GM03348 (cell line): ENCODE measurements around the gene LRRC61.
A peak's percentile ranks its signal among the peaks of the same experiment; 100 is the strongest.
"Not testable (repeated sequence)": the region's sequence is repeated elsewhere in the genome, so short reads cannot be mapped to it uniquely, and the experiment has no call there.

Experiments
- DNase-seq: peaks from one replicate; pipeline ENCODE4 v3.0.0; 2012; ENCODE audit warnings: low spot score

The LRRC61 gene, protein sequence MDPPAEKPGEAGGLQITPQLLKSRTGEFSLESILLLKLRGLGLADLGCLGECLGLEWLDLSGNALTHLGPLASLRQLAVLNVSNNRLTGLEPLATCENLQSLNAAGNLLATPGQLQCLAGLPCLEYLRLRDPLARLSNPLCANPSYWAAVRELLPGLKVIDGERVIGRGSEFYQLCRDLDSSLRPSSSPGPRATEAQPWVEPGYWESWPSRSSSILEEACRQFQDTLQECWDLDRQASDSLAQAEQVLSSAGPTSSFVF

DNA sequence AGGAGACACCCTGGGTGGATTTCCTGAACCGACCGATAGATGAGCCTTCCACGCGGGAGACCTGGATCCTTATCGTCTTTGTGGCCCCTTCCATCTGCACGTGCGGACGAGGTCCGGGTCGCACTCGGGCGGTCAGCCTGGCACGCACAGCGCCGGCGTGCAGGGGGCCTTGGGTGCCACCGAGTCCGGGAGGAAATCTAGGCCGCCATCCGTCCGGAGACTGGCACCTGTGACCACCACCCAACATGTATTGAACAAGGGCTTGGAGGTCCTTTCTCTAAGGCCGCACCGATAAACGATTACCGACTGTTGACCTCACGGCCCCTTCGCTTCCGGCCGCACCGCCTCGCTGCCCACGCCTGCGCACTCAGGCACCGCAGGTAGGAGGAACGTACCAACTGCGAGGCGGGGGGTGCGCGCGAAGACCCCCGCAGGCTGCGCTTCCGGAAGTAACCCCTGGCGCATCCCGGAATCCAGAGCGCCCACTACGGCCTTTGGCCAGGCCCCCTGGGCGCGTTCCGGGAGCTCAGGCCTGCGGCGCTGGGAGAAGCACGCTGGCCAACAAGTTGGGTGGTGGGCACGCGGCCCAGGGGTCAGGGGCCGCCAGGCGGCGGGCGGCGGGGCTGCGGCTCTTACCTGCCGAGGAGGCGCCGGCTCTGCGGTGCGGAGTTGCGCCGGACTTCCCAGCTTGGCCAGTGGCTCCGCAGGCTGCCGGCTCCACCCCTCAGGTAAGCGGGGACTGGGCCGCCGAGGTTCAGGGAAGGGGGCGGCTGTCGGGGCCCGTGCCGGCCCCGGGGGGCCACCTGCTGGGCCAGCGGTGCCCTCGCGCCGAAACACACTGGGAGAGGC is at the start of gene LRRC61, which contains the start of gene ACTR3C:
Gene LRRC61 (plus strand): TSS at position 523 of the 849 bp plus-strand sequence. CDS start 13,507 bp downstream, outside the sequence.
Gene ACTR3C (minus strand): TSS at position 713 of the 849 bp plus-strand sequence. CDS start 28,249 bp downstream, outside the sequence.
- peak; percentile 2 for DNase-seq

DNA sequence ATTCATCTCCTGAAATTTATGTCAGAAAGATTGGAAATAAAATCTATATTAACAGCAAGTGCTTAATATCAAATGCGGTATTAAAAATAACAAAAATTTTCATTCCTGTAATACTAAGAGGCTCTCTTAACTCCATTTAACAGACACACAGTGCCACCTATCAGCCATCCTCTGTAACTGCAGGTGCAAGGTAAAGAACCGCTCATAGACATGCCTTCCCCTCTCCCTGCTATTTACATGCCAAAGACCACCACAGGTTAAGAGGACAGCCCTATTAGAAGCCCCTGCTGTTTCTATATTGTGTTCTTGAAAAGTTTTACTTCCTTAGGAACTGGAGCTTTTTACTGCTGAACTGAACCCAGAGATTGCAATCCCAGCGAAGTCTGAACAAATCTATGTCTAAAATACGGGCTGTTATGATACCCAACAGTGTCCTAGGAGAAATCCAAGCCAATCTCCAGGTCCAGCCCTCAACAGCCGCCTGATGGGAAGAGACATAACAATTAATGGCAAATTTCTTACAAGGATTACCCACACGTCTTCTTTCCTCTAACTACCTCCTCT is 46.9 kb upstream of the LRRC61 start:
- peak; percentile 43 for DNase-seq

DNA sequence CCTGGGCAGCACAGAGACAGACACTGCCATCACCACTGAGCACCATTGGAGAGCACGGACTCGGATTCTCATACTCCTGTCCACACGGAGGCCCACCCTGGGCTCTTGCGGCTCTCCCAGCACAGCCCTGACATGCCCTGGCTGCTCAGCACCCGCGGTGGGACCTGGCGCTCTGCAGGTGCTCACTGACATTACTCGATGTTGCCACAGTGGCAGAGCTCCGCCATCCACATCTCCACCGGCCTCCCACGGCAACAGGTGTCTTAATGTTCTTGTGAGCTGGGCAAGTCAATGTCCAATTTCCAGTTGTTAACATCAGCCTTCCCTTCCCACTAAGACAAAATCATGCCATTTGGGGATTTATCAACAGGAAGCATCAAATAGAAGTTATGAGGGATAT is 44.8 kb upstream of the LRRC61 start:
- not testable (repeated sequence) for DNase-seq

DNA sequence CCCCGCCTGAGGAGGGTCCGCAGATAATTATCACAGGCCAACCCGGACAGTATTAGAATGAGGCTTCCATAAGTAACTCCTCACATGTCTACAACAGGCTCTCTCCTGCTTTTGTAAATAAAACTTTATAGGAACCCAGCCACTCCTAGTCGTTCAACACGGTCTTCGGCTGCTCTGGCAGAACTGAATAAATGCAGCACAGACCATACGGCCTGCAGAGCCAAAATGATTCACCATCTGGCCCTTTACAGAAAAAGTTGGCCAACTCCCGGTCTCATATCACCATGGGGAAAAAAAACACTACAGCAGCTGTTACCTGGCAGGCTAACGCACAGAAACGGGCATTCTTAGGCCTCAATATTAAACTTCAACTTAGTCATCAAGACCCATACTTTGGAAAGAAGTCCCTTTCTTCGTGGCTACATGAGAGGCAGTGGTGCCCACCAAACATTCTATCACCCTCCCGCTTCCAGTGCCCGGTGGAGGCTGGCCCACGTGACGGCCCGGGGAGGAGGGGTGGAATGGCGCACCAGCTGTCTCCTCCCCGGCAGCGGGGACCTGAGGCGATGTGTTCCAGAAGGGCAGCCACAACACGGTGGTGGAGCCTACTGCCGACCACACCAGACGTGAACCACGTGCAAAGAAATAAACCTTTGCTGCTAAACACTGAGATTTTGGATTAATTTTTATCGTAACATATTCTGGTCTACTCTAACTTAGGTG is 41.3 kb upstream of the LRRC61 start:
- DNase-seq: not testable (repeated sequence)

DNA sequence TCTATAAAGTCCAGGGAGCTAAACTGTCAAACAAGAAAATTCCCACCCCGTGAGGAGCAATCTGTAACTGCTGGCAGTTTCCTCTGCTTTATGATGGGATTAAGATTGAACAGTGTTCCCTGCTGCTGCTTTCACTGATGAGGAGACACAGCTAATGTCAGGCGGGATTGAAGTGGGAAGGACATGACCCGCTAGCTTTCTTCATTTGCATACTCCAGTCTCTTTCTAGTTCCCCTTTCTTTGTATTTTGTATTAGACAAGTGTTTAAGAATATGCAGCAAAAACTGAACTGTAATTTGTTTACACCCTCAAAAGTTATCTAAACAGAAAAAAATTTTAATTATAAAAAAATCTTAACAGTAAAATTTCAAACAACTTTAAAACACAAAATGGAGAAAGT is 40.0 kb upstream of the LRRC61 start:
- DNase-seq: not testable (repeated sequence)

DNA sequence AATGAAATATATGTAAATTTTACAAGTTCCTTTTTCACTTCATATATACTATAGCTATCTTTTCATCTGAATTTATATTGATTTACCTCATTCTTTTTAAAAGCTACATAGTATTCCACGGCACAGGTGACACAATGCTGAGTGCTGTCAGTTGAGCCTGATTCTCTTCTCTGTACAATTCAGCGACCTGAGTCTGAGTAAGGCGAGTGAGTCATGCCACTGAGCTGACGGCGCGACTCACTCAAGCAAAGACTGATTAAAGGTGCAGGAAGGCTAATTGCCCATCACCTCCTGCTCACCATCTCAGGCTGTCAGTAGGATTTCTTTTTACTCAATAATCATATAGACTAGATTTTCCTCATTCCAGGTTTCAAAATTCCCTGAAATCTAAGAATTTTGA is 39.5 kb upstream of the LRRC61 start:
- DNase-seq: not testable (repeated sequence)

DNA sequence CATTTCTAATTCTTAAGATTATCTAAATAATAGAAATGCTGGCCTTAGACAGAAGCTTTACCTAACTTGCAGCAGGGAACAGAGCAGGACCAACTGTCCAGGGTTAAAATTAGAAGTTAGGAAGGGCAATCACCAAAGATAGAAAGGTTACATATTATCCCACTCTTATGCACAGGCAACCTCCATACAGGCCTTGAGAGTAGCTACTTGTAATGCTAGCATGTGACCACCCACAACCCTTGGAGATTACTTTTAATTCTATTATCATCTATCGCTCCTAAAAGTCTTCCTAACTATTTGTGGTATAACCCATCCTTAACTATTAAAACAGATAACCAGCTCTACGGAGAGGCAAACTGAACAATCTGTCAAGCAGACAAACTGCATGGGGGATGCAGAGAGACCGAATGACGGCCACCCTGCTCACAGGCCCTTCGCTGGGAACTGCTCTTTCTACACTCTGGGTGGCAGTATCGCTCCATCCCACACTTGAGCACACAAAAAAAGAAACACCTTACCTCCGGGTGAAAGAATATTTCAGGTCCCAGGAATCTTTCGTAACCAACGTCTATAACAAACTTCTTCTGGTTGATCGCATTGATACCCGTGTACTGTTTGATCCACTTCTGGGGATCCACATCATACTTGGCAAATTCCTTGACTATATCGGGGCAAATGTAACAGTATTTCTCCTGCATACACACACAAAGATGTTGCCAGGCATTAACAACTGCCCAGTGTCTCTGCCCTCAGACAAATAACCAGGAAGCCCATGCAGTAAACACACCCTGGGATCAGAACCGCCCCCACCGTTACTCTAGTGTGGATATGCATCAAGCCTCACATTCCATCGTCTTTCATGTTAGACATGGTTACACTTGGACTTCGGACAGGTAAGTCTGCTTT is 37.1 kb upstream of the LRRC61 start:
- DNase-seq: not testable (repeated sequence)

DNA sequence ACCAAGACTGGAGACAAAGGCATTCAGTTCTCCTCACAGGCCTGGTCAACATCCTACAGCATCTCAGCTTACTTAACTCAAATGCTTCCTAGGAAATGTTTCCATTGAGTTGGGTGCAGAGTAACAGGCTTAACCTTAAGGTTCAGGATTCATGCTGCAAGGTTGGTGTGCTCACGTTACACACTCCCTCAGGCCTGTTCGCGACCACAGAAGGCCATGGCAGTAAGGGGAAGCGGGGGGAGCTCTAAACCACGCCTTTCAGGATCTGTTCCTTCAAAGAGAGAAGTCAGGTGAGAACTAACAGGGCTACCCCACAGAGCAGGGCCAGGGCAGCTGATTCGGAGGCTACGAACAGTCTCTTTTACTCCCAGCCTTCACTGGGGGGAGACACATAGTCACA is 35.3 kb upstream of the LRRC61 start:
- DNase-seq: not testable (repeated sequence)

DNA sequence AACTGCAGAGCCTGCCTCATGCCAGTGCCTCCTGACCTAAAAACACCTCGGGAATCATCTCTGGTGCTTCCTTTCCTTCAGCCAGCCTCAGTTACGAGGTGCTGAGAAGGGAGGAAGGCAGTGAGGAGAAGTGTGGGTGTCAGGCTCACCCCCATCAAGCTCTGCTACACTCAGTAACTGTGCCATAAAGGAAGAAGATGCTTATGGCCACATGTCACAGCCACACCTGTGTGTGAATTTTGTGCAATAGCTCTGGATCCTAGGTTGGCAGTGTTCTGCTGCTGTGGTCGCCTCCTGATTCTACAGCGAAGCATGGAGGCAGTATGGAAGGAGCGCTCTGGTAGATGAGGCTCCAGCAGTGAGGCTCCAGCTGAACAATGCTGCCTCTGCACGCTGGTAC is 34.3 kb upstream of the LRRC61 start:
- not testable (repeated sequence) for DNase-seq

DNA sequence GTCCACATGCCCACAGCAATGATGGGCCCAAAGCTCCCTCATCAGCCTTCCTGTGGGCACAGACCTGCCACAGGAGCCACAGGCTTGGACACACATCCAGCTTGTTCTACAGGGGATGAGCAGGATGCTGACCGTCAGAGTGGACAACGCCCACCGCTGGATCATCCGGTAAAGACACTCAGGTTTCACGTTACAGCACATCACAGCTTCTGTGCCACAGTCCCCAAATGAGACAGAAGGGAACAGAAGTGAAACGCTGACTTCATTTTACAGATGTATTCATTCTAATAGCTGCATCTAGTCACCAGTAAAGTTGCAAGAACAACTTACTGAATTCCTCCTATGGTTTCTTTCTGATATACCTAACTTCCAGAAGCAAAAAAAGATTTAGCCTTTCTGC is 32.8 kb upstream of the LRRC61 start:
- DNase-seq: not testable (repeated sequence)

DNA sequence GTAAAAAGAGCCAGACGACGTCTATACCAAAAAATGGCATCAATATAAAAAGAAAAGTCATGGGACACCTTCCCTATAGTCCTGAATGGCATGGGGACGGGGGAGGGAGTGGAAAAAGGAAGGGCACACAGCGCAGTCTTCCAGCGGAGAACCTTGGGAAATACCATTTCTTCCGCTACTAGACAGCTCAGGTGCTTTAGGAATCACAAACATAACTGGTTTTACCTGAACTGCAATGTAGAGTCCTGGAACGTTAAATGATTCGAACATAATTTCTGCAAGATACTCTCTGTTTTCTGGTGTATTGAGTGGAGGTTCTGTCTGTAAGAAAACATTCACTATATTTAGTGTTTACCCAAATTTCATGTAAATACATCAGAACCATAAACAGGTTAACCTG is 28.1 kb upstream of the LRRC61 start:
- not testable (repeated sequence) for DNase-seq

DNA sequence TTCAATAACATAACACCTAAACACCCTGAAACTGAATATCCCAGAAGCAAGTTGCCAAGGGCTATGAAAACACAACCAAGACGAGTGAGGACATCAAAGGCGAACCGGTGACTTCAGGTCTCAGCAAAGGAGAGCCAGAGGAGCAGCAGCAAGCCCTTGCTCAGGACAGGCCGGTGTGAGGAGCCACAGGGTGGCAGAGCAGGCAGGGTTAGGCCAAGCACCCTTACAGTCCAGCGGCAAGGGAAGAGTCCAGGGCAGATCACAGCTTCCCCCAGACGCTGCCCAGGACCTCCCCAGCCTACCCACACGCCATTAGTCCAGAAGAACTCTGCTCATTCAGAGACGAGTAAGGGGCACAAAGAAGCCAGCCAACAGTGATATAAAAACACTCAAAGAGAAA is 27.5 kb upstream of the LRRC61 start:
- not testable (repeated sequence) for DNase-seq

DNA sequence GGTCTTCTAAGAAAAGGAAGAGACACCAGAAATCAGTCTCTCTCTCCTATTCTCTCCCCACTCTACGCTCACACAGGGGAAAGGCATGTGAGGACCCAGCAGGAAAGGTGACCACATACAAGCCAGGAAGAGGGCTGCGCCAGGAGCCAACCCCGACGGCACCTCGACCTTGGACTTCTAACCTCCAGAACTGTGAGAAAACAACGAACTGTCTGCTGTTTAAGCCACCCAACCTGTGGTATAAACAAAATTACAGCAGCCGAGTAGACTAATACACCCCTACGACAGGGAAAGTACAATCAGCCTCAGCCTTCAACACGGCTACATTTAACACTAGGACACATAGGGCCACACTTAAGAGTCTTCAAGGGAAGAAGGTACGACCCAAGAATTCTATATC is 26.4 kb upstream of the LRRC61 start:
- DNase-seq: not testable (repeated sequence)

DNA sequence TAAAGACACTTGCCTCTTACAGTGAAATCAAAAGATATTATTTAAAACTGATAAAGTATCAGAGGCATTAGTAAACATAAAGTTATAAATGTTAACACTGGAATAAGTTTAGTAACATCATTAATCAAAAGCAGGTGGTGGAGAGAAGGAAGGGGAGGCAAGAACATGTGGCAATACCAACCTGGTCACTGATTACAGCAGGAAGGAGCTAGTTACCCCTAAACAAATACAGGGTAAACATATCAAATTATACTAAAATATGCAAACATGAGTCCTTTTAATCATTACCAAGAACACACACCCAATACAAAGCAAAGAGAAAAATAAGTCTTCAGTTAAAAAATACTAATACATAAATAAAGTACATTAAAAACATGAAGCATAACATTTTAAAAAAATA is 25.2 kb upstream of the LRRC61 start:
- not testable (repeated sequence) for DNase-seq

DNA sequence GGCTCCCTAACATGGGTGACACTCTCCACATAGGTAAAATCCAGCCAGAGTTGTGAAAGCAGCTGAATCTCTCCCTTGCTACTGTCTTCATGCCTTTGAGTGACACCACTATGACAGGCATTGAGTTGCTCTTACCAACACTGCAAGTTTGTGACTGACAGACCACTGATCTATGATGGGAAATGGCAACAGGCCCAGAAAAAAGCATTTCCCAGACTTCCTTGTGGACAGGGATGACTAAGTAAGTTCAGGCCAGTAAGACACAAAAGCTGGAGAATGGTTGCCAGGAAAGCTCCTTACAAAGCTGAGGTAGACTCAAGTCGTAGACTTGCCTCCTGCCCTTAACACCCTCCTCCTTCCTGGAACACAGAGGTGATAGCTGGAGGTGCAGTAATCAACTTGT is 20.2 kb upstream of the LRRC61 start:
- DNase-seq: not testable (repeated sequence)

DNA sequence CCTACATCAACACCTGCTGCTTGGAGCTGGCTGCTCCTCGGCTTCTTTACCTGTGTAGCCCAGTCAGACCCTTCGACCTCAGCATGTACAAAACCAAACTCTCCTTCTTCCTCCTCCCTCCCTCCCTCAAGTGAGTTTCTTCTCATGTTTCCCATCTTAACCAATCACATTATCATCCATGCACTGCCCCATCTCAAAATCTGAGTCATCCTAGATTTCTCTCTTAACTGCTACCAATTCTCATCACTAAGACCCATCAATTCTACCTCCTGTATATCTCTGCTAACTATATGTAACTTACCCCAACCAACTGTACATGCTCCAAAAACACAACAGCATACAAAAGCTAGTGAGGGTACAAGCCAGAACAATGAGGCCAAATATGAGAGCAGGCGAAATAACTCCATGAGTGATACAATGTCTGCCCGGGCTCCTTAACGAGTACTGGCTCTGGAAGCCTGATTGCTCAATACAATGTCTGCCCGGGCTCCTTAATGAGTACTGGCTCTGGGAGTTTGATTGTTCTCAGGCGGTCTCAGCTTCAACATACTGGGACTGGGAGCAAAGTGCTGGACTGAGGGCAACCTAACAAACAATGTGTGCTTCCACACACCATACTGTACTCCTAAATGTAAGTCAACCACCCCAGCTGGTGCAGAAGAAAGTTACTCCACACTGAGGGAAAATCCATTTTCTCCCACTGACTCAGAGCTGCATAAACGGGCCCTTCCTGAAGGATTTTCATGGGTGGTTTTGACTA is 18.5 kb upstream of the LRRC61 start:
- not testable (repeated sequence) for DNase-seq

DNA sequence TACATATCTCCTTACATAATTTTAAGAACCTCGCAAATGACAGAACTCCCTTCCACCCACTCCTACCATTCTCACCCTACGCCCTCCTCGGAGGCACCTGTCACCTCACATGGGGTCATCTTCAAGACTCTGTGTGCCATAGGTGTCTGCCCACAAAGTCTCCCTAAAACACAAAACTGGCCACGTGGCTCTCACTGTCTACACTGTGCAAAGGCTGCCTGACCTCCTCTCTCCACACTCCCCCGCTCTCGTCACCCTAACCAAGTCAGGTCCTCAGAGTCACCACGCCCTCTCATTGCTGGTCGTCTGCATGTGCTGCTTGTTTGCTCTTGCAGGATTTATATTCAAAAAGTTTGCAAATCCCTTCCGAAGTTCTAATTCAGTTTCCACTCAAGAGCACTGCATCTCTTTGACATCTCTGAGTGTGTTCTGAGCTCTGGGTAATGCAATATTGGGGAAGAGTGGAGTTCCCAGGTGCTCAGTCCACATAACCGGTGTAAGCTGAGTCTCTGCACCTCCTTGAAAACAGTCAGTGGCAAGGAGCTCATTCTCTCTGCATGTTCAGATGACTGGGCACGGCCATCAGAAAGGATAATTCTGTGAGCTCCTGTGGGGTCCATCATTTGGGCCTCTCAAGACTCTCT is 17.8 kb upstream of the LRRC61 start:
- DNase-seq: not testable (repeated sequence)

DNA sequence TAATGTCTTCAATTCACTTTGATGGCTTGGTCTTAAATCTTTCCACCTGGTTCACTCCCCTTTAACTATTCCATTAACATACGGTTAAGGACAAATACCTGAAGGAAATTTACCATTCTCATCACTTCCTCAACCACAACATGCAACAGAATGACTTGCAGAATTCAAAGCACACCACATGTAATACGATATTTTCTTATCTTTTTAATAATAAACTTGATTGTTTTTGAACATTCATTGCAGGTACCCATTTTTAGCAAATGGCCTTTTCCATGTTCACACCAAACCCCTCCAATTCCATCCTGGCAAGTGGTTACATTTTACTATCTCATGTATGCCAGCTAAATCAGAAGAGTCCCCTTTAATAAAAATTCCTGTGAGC is 17.3 kb upstream of the LRRC61 start:
- DNase-seq: not testable (repeated sequence)

DNA sequence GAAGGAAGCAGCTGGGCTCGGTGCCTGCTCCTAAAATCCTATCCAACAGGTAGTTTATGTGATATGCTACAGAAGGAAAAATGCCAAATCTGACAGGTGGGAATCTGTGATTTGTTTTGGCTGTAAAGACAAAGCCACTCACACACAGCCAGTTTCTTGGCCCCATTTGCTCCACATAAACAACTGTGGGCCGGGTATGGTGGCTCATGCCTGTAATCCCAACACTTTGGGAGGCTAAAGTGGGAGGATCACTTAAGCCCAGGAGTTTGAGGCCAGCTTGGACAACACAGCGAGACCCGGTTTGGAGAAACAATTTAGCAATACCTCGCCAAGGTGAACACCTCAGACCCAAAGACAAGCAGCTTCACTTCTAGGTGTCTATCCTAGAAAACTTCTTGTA is 16.8 kb upstream of the LRRC61 start:
- not testable (repeated sequence) for DNase-seq

DNA sequence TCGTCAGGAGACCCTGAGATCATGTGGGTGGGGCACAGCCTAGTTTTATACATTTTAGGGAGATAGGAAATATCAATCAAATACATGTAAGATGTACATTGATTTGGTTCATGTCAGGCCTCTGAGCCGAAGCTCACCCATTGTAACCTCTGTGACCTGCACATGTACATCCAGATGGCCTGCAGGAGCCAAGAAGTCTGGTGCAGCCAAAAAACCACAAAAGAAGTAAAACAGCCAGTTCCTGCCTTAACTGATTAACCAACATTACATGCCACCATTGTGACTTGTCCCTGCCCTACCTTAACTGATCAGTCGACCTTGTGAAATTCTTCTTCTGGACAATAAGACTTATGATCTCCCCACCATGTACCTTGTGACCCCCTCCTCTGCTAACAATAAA is 16.0 kb upstream of the LRRC61 start:
- DNase-seq: no peak
